D721Med (cell line): Measurements from ENCODE around the gene FGF22.

Experiments used
- DNase-seq: peaks from one replicate; pipeline ENCODE4 v3.0.0; 2011; ENCODE audit warnings: low spot score; ENCODE audit not compliant: insufficient read length
- FAIRE-seq: peaks from 2 replicates; lab custom pipeline; 2011; peaks lifted over from hg19 to GRCh38; lab: Jason Lieb, UNC
- CTCF ChIP-seq: IDR thresholded peaks from 2 replicates; pipeline ENCODE4 v1.5.1; 2012; ENCODE audit warnings: mild to moderate bottlenecking, control low read depth; ENCODE audit not compliant: insufficient read depth; ENCODE audit errors: missing control alignments

Gene FGF22

DNA sequence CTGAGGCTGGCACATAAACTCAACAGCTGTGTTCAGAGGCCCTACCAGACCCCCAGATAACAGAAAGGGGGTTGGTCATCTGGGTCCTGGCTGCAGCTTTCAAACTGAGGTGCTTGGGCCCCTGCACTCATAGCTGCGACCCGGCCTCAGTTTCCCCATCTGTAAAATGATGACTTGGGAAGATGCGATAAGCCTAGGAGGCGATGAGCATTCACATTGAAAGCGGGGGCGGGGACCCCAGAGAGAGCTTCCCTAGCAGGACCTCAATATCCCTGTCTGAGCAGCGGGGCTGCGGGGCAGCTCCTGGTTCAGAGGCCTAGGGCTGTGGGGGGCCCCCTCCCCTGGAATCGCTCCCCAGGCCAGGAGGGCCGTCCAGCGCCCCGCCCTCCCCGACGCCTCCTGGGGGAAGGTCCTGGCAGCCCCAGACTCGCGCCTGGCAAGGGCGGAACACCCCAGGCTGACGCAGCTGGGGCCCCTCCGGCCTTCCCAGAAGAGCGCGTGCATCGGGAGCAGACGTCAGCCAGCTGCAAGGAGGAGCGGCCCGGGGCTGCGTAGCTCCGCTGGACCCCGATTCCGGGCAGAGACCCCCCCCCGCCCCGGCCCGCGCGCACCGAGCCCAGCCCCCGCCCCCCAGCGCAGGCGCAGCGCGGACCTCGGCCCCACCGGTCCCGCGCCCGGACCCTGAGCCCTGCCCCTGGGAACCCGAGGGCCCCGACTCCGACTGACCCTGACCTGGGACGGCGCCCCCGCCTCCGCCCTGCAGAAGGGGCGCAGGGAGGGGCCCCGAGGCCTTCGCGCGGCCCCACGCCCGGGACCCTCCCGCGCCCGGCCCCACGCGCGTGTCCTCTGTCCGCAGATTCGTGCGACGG is 40.0 kb downstream of the FGF22 start:
- FAIRE-seq, result no peak
- no peak for TF ChIP-seq CTCF
- DNase-seq, result no peak

GRCh38 chr19:680287-681028 is 40.8 kb downstream of the FGF22 start:
- FAIRE-seq (no peak), DNase-seq (peak; percentile 97)
- TF ChIP-seq CTCF, result peak; percentile 36

- TF ChIP-seq CTCF, result no peak
- no peak for DNase-seq
- no peak for FAIRE-seq
Observed at GRCh38 chr19:681029-682019, 41.6 kb downstream of the FGF22 start.

- DNase-seq (no peak), FAIRE-seq (no peak)
- TF ChIP-seq CTCF, result no peak
Observed at GRCh38 chr19:682678-683320, 43.1 kb downstream of the FGF22 start.

DNA sequence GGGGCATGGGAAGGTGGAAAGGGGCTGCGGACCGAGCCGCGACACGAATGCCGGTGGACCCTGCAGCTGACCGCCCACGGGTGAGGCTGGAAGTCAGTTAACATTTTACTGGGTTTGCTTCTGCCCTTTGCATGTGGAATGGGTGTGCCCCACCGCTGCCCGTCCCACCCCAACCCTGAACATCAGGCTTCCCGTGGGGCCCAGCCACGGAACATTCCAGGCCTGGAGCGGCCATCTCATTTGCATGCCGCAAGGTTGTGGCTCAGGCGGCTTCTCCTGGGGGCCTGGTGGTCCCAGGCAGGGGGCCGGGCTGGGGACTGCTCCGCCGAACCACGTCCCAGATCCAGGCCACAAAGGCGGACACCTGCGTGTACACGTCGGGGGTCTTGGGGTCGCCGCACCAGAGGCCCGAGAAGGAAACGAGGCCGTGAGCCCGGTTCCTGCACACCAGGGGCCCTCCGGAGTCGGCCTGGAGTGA is 45.8 kb downstream of the FGF22 start:
- FAIRE-seq (no peak), DNase-seq (no peak)
- TF ChIP-seq CTCF, result no peak

DNA sequence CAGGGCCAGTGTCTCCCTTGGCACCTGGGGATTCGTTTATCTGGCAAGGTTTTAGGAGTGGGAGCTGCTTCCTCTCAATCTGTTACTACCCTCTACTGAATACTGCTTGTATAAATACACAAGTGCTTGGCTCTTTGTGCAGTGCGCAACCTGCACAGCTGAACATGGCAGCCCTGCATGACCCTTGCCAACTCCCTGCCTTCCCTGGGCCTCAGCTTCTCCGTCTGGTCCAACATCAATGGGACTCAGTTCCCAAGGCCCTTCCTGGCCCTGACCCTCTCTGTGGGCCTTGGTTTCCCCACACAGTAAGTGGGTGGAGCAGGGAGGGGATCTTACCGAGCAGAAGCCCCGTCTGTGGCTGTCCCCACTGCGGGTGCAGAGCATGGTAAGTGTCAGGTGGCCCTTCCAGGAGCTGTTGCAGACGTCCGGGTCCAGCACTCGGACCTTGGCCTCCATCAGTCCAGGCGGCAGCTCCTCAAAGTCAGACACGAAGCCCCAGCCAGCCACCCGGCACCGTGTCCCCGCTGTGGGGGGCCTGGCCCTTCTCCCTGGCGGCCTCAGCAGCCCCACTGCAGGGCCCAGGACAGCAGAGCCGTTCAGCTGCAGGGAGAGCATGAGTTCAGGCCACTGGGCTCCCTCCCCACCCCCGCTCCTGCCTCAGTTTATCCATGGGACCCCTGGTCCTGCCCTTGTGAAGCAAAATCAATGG is 47.1 kb downstream of the FGF22 start:
- TF ChIP-seq CTCF, result no peak
- FAIRE-seq, result no peak

More for the DNA sequence above, 47.1 kb downstream of the FGF22 start:
- no peak for DNase-seq
